Colonic mucosa (tissue), 2 donors: ENCODE measurements around the gene JPH4. TPM values are rescaled to one million over a fixed set of nuclear protein-coding genes. Genes with fewer than 3 reads are reported as not detected.

Source experiments
- total RNA-seq, 2 donors: library from RNA; stranded (reverse); fragmentation: NEBNext Ultra II Directional in 1 of 2; extraction: Animal tissue kit (Norgen Biotek cat#: 25700) in 1 of 2; gene quantifications; one replicate each; pipeline ENCODE4 v1.2.1, GENCODE V29; 2021
- donor health status: DM: no; HTN: no; CAD: no.
- donor health status: DM: no; HTN: no; CAD: no.

The JPH4 gene
- total RNA-seq, 2 donors from 2014 or later: 0.30 to 0.58 TPM

Other genes with a start within 250 kb of the JPH4 start
- 1 to 10 TPM; 3.9 to 6.7 TPM for gene SLC22A17, start 225.9 kb downstream of the JPH4 start, total RNA-seq
- 1 to 10 TPM; 1.1 to 2.3 TPM for gene EFS, start 213.6 kb downstream of the JPH4 start, total RNA-seq
- gene IL25, start 206.0 kb downstream of the JPH4 start, total RNA-seq: not detected
- under 1 TPM; 0.40 to 0.66 TPM for gene CMTM5, start 201.7 kb downstream of the JPH4 start, total RNA-seq
- 1 to 10 TPM in 1 of 2 donors, not detected in 1; 1.6 TPM for gene MYH6, start 170.5 kb downstream of the JPH4 start, total RNA-seq
- gene MYH7, start 143.1 kb downstream of the JPH4 start, total RNA-seq: 1 to 10 TPM in 1 of 2 donors, not detected in 1; 1.2 TPM
- gene NGDN, start 109.1 kb downstream of the JPH4 start, total RNA-seq: 10 to 100 TPM; 21.4 to 27.6 TPM
- 1 to 10 TPM; 1.8 to 2.0 TPM for gene ZFHX2, start 27.0 kb downstream of the JPH4 start, total RNA-seq
- 10 to 100 TPM in 1 of 2 donors, 1 to 10 TPM in 1; 9.0 to 21.0 TPM for gene THTPA, start 22.5 kb downstream of the JPH4 start, total RNA-seq
- 100 to 1,000 TPM; 154 to 214 TPM for gene AP1G2, start 11.0 kb downstream of the JPH4 start, total RNA-seq
- 1 to 10 TPM in 1 of 2 donors, under 1 TPM in 1; 0.56 to 2.1 TPM for gene DHRS2, start 57.6 kb upstream of the JPH4 start, total RNA-seq